Measurements from ENCODE around the gene CMIP. TPM values are rescaled to one million over a fixed set of nuclear protein-coding genes. Genes with fewer than 3 reads are reported as not detected.

CMIP gene
- total RNA-seq, 4 donors from 2014 or later, result 40.0 to 69.6 (median 47.0) TPM

- peaks cover 0 to 27% (median 9%) of the 10 kb centered on the region in 4 donors for H3K36me3 ChIP-seq
- H3K27ac ChIP-seq, result peak overlapping the region; percentile 72 to 85 (median 82)
- no peak overlapping the region for H3K4me3 ChIP-seq
- no peaks in the 10 kb centered on the region for H3K27me3 ChIP-seq
- intact Hi-C loops (cut with DNase I; ENCODE audit: low total_unique reads), result no loop called here
- TF ChIP-seq POLR2AphosphoS5 (IDR thresholded peaks at IDR 0.05) (no peak), CTCF (IDR thresholded peaks at IDR 0.05) (no peak), POLR2A (IDR thresholded peaks at IDR 0.05) (no peak), EP300 (IDR thresholded peaks at IDR 0.05; ENCODE audit: low read depth) (no peak)
- DNase-seq, result peak; percentile 55
- H3K9me3 ChIP-seq, result no peaks in the 10 kb centered on the region
- 58 to 66% methylated on average over 4 to 11 of the region's 11 CpGs for WGBS, 2 donors (ENCODE audit: low coverage in 1 of 2)
- peaks cover 12 to 40% (median 30%) of the 10 kb centered on the region in 4 donors for H3K4me1 ChIP-seq
- in situ Hi-C loops (cut with MboI; ENCODE audit: low pct_ligation_motif_present in 1 of 4, low pct_unique_long_range_greater_than_20kb in 1 of 4, low sequenced_read_pairs in 3 of 4), result no loop called here
Measured at GRCh38 chr16:81708266-81709015, 263.8 kb downstream of the CMIP start.

GRCh38 chr16:81709016-81709900, 264.6 kb downstream of the CMIP start:
- Histone ChIP-seq H3K27me3 (no peaks in the 10 kb centered on the region), H3K27ac (peak overlapping the region; percentile 72 to 85 (median 82)), H3K9me3 (no peaks in the 10 kb centered on the region), H3K36me3 (peaks cover 0 to 27% (median 9%) of the 10 kb centered on the region in 4 donors), H3K4me1 (peaks cover 12 to 40% (median 30%) of the 10 kb centered on the region in 4 donors), H3K4me3 (no peak overlapping the region)
- TF ChIP-seq POLR2AphosphoS5 (IDR thresholded peaks at IDR 0.05) (no peak), POLR2A (IDR thresholded peaks at IDR 0.05) (no peak), CTCF (IDR thresholded peaks at IDR 0.05) (no peak), EP300 (IDR thresholded peaks at IDR 0.05; ENCODE audit: low read depth) (no peak)
- WGBS, 2 donors (ENCODE audit: low coverage in 1 of 2), result 84 to 95% methylated on average over 4 to 21 of the region's 21 CpGs
- intact Hi-C loops (cut with DNase I; ENCODE audit: low total_unique reads) (no loop called here), in situ Hi-C loops (cut with MboI; ENCODE audit: low pct_ligation_motif_present in 1 of 4, low pct_unique_long_range_greater_than_20kb in 1 of 4, low sequenced_read_pairs in 3 of 4) (no loop called here)
- DNase-seq, result no peak

GRCh38 chr16:81710044-81710443, 265.4 kb downstream of the CMIP start:
- intact Hi-C loops (cut with DNase I; ENCODE audit: low total_unique reads) (no loop called here), in situ Hi-C loops (cut with MboI; ENCODE audit: low pct_ligation_motif_present in 1 of 4, low pct_unique_long_range_greater_than_20kb in 1 of 4, low sequenced_read_pairs in 3 of 4) (no loop called here)
- Histone ChIP-seq H3K27ac (peak overlapping the region in 1 of 4 donors; percentile 83), H3K27me3 (no peaks in the 10 kb centered on the region), H3K4me3 (no peak overlapping the region), H3K9me3 (no peaks in the 10 kb centered on the region), H3K4me1 (peaks cover 12 to 44% (median 31%) of the 10 kb centered on the region in 4 donors), H3K36me3 (peaks cover 0 to 23% (median 7%) of the 10 kb centered on the region in 4 donors)
- no peak for DNase-seq
- WGBS, 2 donors (ENCODE audit: low coverage in 1 of 2), result 87 to 91% methylated on average over 5 to 20 of the region's 20 CpGs
- TF ChIP-seq POLR2A (IDR thresholded peaks at IDR 0.05) (no peak), EP300 (IDR thresholded peaks at IDR 0.05; ENCODE audit: low read depth) (no peak), CTCF (IDR thresholded peaks at IDR 0.05) (no peak), POLR2AphosphoS5 (IDR thresholded peaks at IDR 0.05) (no peak)

GRCh38 chr16:81710596-81710995, 266.0 kb downstream of the CMIP start:
- H3K27ac ChIP-seq, result peak overlapping the region in 3 of 4 donors; percentile 11 to 66 (median 47)
- 55 to 80% methylated on average over 3 to 12 of the region's 12 CpGs for WGBS, 2 donors (ENCODE audit: low coverage in 1 of 2)

More at GRCh38 chr16:81710596-81710995, 266.0 kb downstream of the CMIP start:
- intact Hi-C loops (cut with DNase I; ENCODE audit: low total_unique reads), result no loop called here
- H3K4me1 ChIP-seq, result peaks cover 12 to 50% (median 33%) of the 10 kb centered on the region in 4 donors
- no peaks in the 10 kb centered on the region for H3K27me3 ChIP-seq
- in situ Hi-C loops (cut with MboI; ENCODE audit: low pct_ligation_motif_present in 1 of 4, low pct_unique_long_range_greater_than_20kb in 1 of 4, low sequenced_read_pairs in 3 of 4), result no loop called here
- no peak for DNase-seq
- TF ChIP-seq POLR2A (IDR thresholded peaks at IDR 0.05) (no peak), CTCF (IDR thresholded peaks at IDR 0.05) (no peak), POLR2AphosphoS5 (IDR thresholded peaks at IDR 0.05) (no peak), EP300 (IDR thresholded peaks at IDR 0.05; ENCODE audit: low read depth) (no peak)
- H3K4me3 ChIP-seq, result no peak overlapping the region
- peaks cover 0 to 17% (median 4%) of the 10 kb centered on the region in 4 donors for H3K36me3 ChIP-seq
- no peaks in the 10 kb centered on the region for H3K9me3 ChIP-seq

All from transverse colon (tissue), 4 donors.